Activated CD8-positive, alpha-beta T cell treated with anti-CD3 and anti-CD28 coated beads for 36 hours (primary cell): ENCODE measurements around the gene ICE1. TPM values are rescaled to one million over a fixed set of nuclear protein-coding genes. Genes with fewer than 3 reads are reported as not detected.
A peak's percentile ranks its signal among the peaks of the same experiment; 100 is the strongest.

Source experiments
- ATAC-seq: fragments of 200-7000 bp; cut with Tn5 transposase; one replicate; pipeline ENCODE4 v1.10.0; 2021; ENCODE audit warnings: mild to moderate bottlenecking, moderate library complexity
- CTCF ChIA-PET: fragments of 350-600 bp; sonication (Branson Sonifier 250); formaldehyde crosslinking; loops from one replicate; lab custom pipeline; 2021; ENCODE audit warnings: antibody characterized with exemption; lab: Charles Lee
- POLR2A ChIA-PET: fragments of 350-600 bp; sonication (Branson Sonifier 250); formaldehyde crosslinking; loops from one replicate; lab custom pipeline; 2021; ENCODE audit warnings: antibody characterized with exemption; lab: Charles Lee
- DNase-seq: peaks from one replicate; pipeline ENCODE4 v3.0.0-alpha.2; 2020
- H3K27ac Mint-ChIP-seq: one replicate; pipeline ENCODE4 v1.8.0; 2021; ENCODE audit warnings: mild to moderate bottlenecking, mixed read lengths
- H3K27me3 Mint-ChIP-seq: one replicate; pipeline ENCODE4 v1.8.0; 2021; ENCODE audit warnings: mixed read lengths
- H3K36me3 Mint-ChIP-seq: one replicate; pipeline ENCODE4 v1.8.0; 2021; ENCODE audit warnings: low read depth, mixed read lengths
- H3K4me1 Mint-ChIP-seq: one replicate; pipeline ENCODE4 v1.8.0; 2021; ENCODE audit warnings: low read depth, mixed read lengths
- H3K4me3 Mint-ChIP-seq: one replicate; pipeline ENCODE4 v1.8.0; 2021; ENCODE audit warnings: mild to moderate bottlenecking, moderate library complexity, mixed read lengths
- H3K9me3 Mint-ChIP-seq: one replicate; pipeline ENCODE4 v1.8.0; 2021; ENCODE audit warnings: mixed read lengths
- intact Hi-C: fragments of 100-400 bp; cut with micrococcal nuclease; formaldehyde crosslinking; loops from one replicate; pipeline ENCODE4 v1.10.0; 2022
- total RNA-seq, 2 experiments: library from RNA; stranded (reverse); gene quantifications; one replicate each; pipeline ENCODE4 v1.2.3, GENCODE V29; 2021
- TF ChIP-seq, protein P1 (sequence below): fragments of 200-600 bp; IDR thresholded peaks from one replicate; pipeline ENCODE4 v1.8.0; 2022; ENCODE audit warnings: antibody characterized with exemption, mild to moderate bottlenecking

Gene ICE1
- total RNA-seq, 2 experiments from 2014 or later = 29.0 to 29.5 TPM

DNA sequence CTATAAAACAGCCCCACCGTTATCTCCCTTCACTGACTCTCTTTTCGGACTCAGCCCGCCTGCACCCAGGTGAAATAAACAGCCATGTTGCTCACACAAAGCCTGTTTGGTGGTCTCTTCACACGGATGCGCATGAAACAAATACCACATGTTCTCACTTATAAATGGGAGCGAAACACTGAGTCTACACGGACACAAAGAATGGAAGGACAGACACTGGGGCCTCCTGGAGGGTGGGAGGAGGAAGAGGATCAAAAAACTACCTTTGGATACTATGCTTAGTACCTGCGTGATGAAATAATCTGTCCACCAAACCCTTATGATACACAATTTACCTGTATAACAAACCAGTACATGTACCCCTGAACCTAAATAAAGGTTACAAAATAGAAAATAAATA lies 98.6 kb downstream of the ICE1 start:
- DNase-seq = no peak
- Mint-ChIP-seq H3K4me3 (no peak overlapping the region), H3K27ac (no peak overlapping the region), H3K36me3 (peaks cover 15% of the 10 kb centered on the region), H3K4me1 (peaks cover 27% of the 10 kb centered on the region), H3K27me3 (peaks cover 5% of the 10 kb centered on the region), H3K9me3 (peaks cover 14% of the 10 kb centered on the region)
- TF ChIP-seq, protein P1, sequence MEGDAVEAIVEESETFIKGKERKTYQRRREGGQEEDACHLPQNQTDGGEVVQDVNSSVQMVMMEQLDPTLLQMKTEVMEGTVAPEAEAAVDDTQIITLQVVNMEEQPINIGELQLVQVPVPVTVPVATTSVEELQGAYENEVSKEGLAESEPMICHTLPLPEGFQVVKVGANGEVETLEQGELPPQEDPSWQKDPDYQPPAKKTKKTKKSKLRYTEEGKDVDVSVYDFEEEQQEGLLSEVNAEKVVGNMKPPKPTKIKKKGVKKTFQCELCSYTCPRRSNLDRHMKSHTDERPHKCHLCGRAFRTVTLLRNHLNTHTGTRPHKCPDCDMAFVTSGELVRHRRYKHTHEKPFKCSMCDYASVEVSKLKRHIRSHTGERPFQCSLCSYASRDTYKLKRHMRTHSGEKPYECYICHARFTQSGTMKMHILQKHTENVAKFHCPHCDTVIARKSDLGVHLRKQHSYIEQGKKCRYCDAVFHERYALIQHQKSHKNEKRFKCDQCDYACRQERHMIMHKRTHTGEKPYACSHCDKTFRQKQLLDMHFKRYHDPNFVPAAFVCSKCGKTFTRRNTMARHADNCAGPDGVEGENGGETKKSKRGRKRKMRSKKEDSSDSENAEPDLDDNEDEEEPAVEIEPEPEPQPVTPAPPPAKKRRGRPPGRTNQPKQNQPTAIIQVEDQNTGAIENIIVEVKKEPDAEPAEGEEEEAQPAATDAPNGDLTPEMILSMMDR = no peak
- POLR2A ChIA-PET = no interaction called here
- intact Hi-C loops = loop anchor here (5.0 kb wide), 1 partner anchor 99 kb away; the partner anchor contains the start of gene ICE1
- CTCF ChIA-PET = no interaction called here
- ATAC-seq = no peak

DNA sequence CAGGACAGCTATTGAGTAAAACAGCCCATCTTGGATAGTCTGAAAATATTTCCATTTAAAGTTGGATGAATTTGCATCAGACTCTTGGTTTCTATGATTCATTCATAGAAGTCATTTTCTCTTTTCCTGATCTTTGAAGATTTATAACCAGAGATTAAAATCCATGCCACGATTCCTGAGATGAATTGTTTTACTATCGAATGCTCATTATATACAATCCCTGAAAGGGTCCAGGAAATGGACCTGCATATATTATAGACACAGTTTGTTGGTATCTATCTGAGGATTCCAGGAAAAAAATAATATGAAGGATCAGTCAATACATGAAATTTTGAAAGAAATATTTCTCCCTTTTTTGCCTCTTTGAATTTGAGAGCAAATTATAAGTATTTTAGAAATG lies 99.0 kb downstream of the ICE1 start:
- ChIA-PET CTCF (no interaction called here), POLR2A (no interaction called here)
- no peak overlapping the region for H3K27ac Mint-ChIP-seq
- peaks cover 14% of the 10 kb centered on the region for H3K9me3 Mint-ChIP-seq
- H3K4me3 Mint-ChIP-seq = no peak overlapping the region
- TF ChIP-seq, protein P1 = no peak
- intact Hi-C loops = loop anchor here (5.0 kb wide), 1 partner anchor 99 kb away; the partner anchor contains the start of gene ICE1
- DNase-seq (no peak), ATAC-seq (no peak)
- peaks cover 27% of the 10 kb centered on the region for H3K4me1 Mint-ChIP-seq
- H3K27me3 Mint-ChIP-seq = peaks cover 5% of the 10 kb centered on the region
- H3K36me3 Mint-ChIP-seq = peaks cover 15% of the 10 kb centered on the region

DNA sequence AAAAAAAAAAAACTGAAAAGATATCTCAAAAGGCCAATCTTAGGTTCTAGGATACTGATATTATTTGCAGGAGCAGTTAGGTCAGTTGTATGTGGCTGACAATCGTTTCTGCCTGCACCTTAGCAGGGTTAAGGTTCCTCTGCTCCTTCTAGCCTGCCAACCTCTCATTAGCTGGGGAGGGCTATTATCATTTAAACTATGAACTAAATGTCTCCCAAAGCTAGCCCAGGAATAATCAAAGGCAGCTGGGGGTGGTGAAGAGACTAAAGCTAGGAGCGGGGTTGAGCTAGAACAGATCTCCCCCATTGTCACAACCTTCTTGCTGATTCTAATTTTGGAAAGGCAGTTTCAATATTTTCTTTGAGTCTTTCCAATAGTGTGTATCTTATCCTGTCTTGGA lies 99.9 kb downstream of the ICE1 start:
- intact Hi-C loops = loop anchor here (5.0 kb wide), 1 partner anchor 100 kb away; the partner anchor contains the start of gene ICE1
- no peak for ATAC-seq
- H3K4me3 Mint-ChIP-seq = no peak overlapping the region
- no peaks in the 10 kb centered on the region for H3K27me3 Mint-ChIP-seq
- H3K4me1 Mint-ChIP-seq = peaks cover 27% of the 10 kb centered on the region
- H3K9me3 Mint-ChIP-seq = peaks cover 14% of the 10 kb centered on the region
- TF ChIP-seq, protein P1 = no peak
- CTCF ChIA-PET = no interaction called here
- POLR2A ChIA-PET = no interaction called here
- H3K36me3 Mint-ChIP-seq = peaks cover 16% of the 10 kb centered on the region
- H3K27ac Mint-ChIP-seq = no peak overlapping the region
- no peak for DNase-seq

DNA sequence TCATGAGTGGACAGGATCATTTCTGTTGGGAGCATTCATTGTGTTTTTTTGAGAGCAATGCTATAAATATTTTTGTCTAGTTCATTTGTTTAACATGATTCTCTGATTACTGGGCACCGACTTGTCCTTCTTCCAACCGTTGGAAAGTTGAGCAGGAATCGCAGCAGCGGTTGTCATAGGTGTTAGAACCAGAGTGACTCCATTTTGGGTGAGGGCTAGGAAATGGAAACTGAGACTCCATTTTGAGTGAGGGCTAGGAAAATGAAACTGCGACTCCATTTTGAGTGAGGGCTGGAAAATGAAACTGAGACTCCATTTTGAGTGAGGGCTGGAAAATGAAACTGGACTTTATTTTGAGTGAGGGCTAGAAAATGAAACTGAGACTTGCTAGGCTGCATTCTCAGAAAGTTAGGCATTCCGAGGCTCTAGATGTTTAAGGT lies 100.6 kb downstream of the ICE1 start:
- ChIA-PET CTCF (no interaction called here), POLR2A (no interaction called here)
- TF ChIP-seq, protein P1 = no peak
- H3K27ac Mint-ChIP-seq = peak overlapping the region; percentile 56
- intact Hi-C loops = loop anchor here (5.0 kb wide), 1 partner anchor 101 kb away; the partner anchor contains the start of gene ICE1
- DNase-seq = peak; percentile 25
- H3K36me3 Mint-ChIP-seq = peaks cover 16% of the 10 kb centered on the region
- H3K4me3 Mint-ChIP-seq = no peak overlapping the region
- peaks cover 14% of the 10 kb centered on the region for H3K9me3 Mint-ChIP-seq
- no peaks in the 10 kb centered on the region for H3K27me3 Mint-ChIP-seq
- H3K4me1 Mint-ChIP-seq = peaks cover 27% of the 10 kb centered on the region
- peak; percentile 81 for ATAC-seq

DNA sequence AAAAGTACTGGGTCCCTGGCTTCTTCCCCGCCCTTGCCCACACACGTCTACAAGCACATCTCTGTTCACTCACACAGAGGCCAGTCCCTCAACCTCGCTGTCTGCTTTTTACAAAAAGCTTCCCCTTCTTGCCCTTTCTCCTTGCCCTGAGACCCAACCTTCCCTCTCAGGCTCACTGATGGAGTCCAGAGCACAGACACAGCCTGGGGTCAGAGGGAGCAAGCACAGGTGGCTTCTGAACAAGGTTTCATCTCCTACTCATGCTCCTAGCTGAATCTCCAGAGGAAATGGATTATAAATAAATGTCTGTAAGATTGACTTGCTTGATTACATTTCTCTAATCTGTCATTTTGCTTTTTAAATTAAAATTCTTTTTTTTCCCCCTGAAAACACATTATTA lies 101.8 kb downstream of the ICE1 start:
- TF ChIP-seq, protein P1 = no peak
- POLR2A ChIA-PET = no interaction called here

More for the DNA sequence above, 101.8 kb downstream of the ICE1 start:
- Mint-ChIP-seq H3K36me3 (peaks cover 16% of the 10 kb centered on the region), H3K4me1 (peaks cover 27% of the 10 kb centered on the region), H3K4me3 (no peak overlapping the region), H3K27ac (peak overlapping the region; percentile 52), H3K9me3 (peaks cover 17% of the 10 kb centered on the region), H3K27me3 (no peaks in the 10 kb centered on the region)
- CTCF ChIA-PET = no interaction called here
- intact Hi-C loops = loop anchor here (5.0 kb wide), 1 partner anchor 102 kb away; the partner anchor contains the start of gene ICE1
- DNase-seq (no peak), ATAC-seq (no peak)
